Colonic mucosa (tissue), 4 donors: ENCODE data around the gene MTNR1B. TPM values are rescaled to one million over a fixed set of nuclear protein-coding genes. Genes with fewer than 3 reads are reported as not detected.

Source experiments
- DNase-seq: peaks from one replicate; pipeline ENCODE4 v3.0.0-alpha.2; 2020
- H3K27ac ChIP-seq: fragments of 200-600 bp; one replicate; pipeline ENCODE4 v1.8.0; 2021
- H3K27me3 ChIP-seq: fragments of 200-600 bp; one replicate; pipeline ENCODE4 v1.8.0; 2021
- H3K36me3 ChIP-seq: fragments of 200-600 bp; one replicate; pipeline ENCODE4 v1.8.0; 2021
- H3K4me1 ChIP-seq: fragments of 200-600 bp; one replicate; pipeline ENCODE4 v1.8.0; 2021; ENCODE audit warnings: mild to moderate bottlenecking
- H3K4me3 ChIP-seq: fragments of 200-600 bp; one replicate; pipeline ENCODE4 v1.8.0; 2021
- H3K9ac ChIP-seq, 2 donors: one replicate each; pipeline ENCODE4 v1.7.0; 2013; ENCODE audit warnings: control low read depth in 2 of 2, low read depth in 2 of 2, low read length in 2 of 2
- H3K9me3 ChIP-seq: fragments of 200-600 bp; one replicate; pipeline ENCODE4 v1.8.0; 2021
- CTCF ChIP-seq: fragments of 200-600 bp; IDR thresholded peaks from one replicate; pipeline ENCODE4 v1.8.0; 2022; ENCODE audit warnings: antibody characterized with exemption, mild to moderate bottlenecking
- intact Hi-C: fragments of 100-400 bp; cut with DNase I; formaldehyde crosslinking; loops from one replicate; pipeline ENCODE4 v1.14.1; 2022
- total RNA-seq, 2 donors: library from RNA; stranded (reverse); fragmentation: NEBNext Ultra II Directional in 1 of 2; extraction: Animal tissue kit (Norgen Biotek cat#: 25700) in 1 of 2; gene quantifications; one replicate each; pipeline ENCODE4 v1.2.1, GENCODE V29; 2021
- donor health status: healthy.
- donor health status: DM: no; HTN: no; CAD: no.
- donor health status: DM: no; HTN: no; CAD: no.

The MTNR1B gene
- total RNA-seq, 2 donors from 2014 or later, result not detected

GRCh38 chr11:92967178-92967577 is 2.3 kb upstream of the MTNR1B start:
- no peak overlapping the region for H3K9ac ChIP-seq
- no peak for TF ChIP-seq CTCF
- peaks cover 13% of the 10 kb centered on the region for H3K27me3 ChIP-seq
- H3K4me1 ChIP-seq, result no peaks in the 10 kb centered on the region
- H3K27ac ChIP-seq, result no peak overlapping the region
- no peak for DNase-seq
- H3K4me3 ChIP-seq, result no peak overlapping the region
- intact Hi-C loops, result no loop called here
- H3K36me3 ChIP-seq, result no peaks in the 10 kb centered on the region
- no peaks in the 10 kb centered on the region for H3K9me3 ChIP-seq

- Histone ChIP-seq H3K9ac (no peak overlapping the region), H3K4me3 (no peak overlapping the region), H3K27ac (no peak overlapping the region), H3K36me3 (no peaks in the 10 kb centered on the region), H3K4me1 (no peaks in the 10 kb centered on the region), H3K9me3 (no peaks in the 10 kb centered on the region), H3K27me3 (peaks cover 13% of the 10 kb centered on the region)
- TF ChIP-seq CTCF, result no peak
- intact Hi-C loops, result no loop called here
- DNase-seq, result no peak
Observed at GRCh38 chr11:92967867-92968266, 1.6 kb upstream of the MTNR1B start.

GRCh38 chr11:92969293-92969633 is 188 bp upstream of the MTNR1B start:
- no peak for DNase-seq
- Histone ChIP-seq H3K4me3 (no peak overlapping the region), H3K27me3 (peaks cover 13% of the 10 kb centered on the region), H3K9me3 (no peaks in the 10 kb centered on the region), H3K4me1 (no peaks in the 10 kb centered on the region), H3K9ac (no peak overlapping the region), H3K27ac (no peak overlapping the region), H3K36me3 (no peaks in the 10 kb centered on the region)
- no peak for TF ChIP-seq CTCF
- intact Hi-C loops, result no loop called here

GRCh38 chr11:92972248-92972647 is 2.8 kb downstream of the MTNR1B start:
- no peak overlapping the region for H3K27ac ChIP-seq
- H3K9me3 ChIP-seq, result no peaks in the 10 kb centered on the region
- no peaks in the 10 kb centered on the region for H3K36me3 ChIP-seq
- H3K9ac ChIP-seq, result no peak overlapping the region
- no peak for TF ChIP-seq CTCF
- H3K4me1 ChIP-seq, result no peaks in the 10 kb centered on the region
- no peak overlapping the region for H3K4me3 ChIP-seq
- intact Hi-C loops, result no loop called here
- no peak for DNase-seq
- H3K27me3 ChIP-seq, result peaks cover 13% of the 10 kb centered on the region

- Histone ChIP-seq H3K4me3 (no peak overlapping the region), H3K27me3 (peaks cover under 1% of the 10 kb centered on the region), H3K4me1 (no peaks in the 10 kb centered on the region), H3K9me3 (no peaks in the 10 kb centered on the region), H3K9ac (no peak overlapping the region), H3K27ac (no peak overlapping the region), H3K36me3 (no peaks in the 10 kb centered on the region)
- no peak for TF ChIP-seq CTCF
- no peak for DNase-seq
- intact Hi-C loops, result no loop called here
Observed at GRCh38 chr11:92975285-92975684, 5.8 kb downstream of the MTNR1B start.

GRCh38 chr11:92976681-92977080 is 7.2 kb downstream of the MTNR1B start:
- Histone ChIP-seq H3K4me1 (no peaks in the 10 kb centered on the region), H3K27me3 (no peaks in the 10 kb centered on the region), H3K9me3 (no peaks in the 10 kb centered on the region), H3K9ac (no peak overlapping the region), H3K4me3 (no peak overlapping the region), H3K36me3 (no peaks in the 10 kb centered on the region), H3K27ac (no peak overlapping the region)
- DNase-seq, result no peak
- no peak for TF ChIP-seq CTCF
- intact Hi-C loops, result no loop called here
